Measurements from ENCODE around the gene NEGR1.

Gene NEGR1

GRCh38 chr1:71587961-71588360, 694.4 kb downstream of the NEGR1 start:
- no peaks in the 10 kb centered on the region for H3K27me3 ChIP-seq (ENCODE audit: insufficient read depth, low read depth)
- H3K79me2 ChIP-seq (ENCODE audit: insufficient read depth, low read depth): no peaks in the 10 kb centered on the region
- H4K20me1 ChIP-seq (ENCODE audit: insufficient read depth): no peaks in the 10 kb centered on the region

GRCh38 chr1:71586030-71586429, 696.3 kb downstream of the NEGR1 start:
- Histone ChIP-seq H2AFZ (ENCODE audit: low read depth) (no peak overlapping the region), H3K36me3 (ENCODE audit: insufficient read depth) (no peaks in the 10 kb centered on the region), H3K79me2 (ENCODE audit: insufficient read depth, low read depth) (no peaks in the 10 kb centered on the region), H3K4me1 (ENCODE audit: low read depth, poor library complexity, severe bottlenecking) (no peaks in the 10 kb centered on the region), H3K4me2 (no peak overlapping the region), H3K27me3 (ENCODE audit: insufficient read depth, low read depth) (no peaks in the 10 kb centered on the region), H3K27ac (no peak overlapping the region), H4K20me1 (ENCODE audit: insufficient read depth) (no peaks in the 10 kb centered on the region), H3K4me3 (IDR thresholded peaks at IDR 0.05; ENCODE audit: insufficient read depth, low read depth, low read length) (no peak overlapping the region), H3K9ac (no peak overlapping the region)
- TF ChIP-seq CTCF (conservative IDR thresholded peaks at IDR 0.05; ENCODE audit: low read depth, low read length): no peak

More at GRCh38 chr1:71587961-71588360, 694.4 kb downstream of the NEGR1 start:
- no peak overlapping the region for H3K27ac ChIP-seq
- H3K36me3 ChIP-seq (ENCODE audit: insufficient read depth): no peaks in the 10 kb centered on the region
- no peak overlapping the region for H3K4me2 ChIP-seq
- no peak overlapping the region for H3K9ac ChIP-seq
- no peak for TF ChIP-seq CTCF (conservative IDR thresholded peaks at IDR 0.05; ENCODE audit: low read depth, low read length)
- no peak overlapping the region for H2AFZ ChIP-seq (ENCODE audit: low read depth)
- no peaks in the 10 kb centered on the region for H3K4me1 ChIP-seq (ENCODE audit: low read depth, poor library complexity, severe bottlenecking)
- no peak overlapping the region for H3K4me3 ChIP-seq (IDR thresholded peaks at IDR 0.05; ENCODE audit: insufficient read depth, low read depth, low read length)

- Histone ChIP-seq H3K27ac (no peak overlapping the region), H3K36me3 (ENCODE audit: insufficient read depth) (no peaks in the 10 kb centered on the region), H3K27me3 (ENCODE audit: insufficient read depth, low read depth) (no peaks in the 10 kb centered on the region), H3K4me1 (ENCODE audit: low read depth, poor library complexity, severe bottlenecking) (no peaks in the 10 kb centered on the region), H3K79me2 (ENCODE audit: insufficient read depth, low read depth) (no peaks in the 10 kb centered on the region), H3K4me3 (IDR thresholded peaks at IDR 0.05; ENCODE audit: insufficient read depth, low read depth, low read length) (no peak overlapping the region), H3K4me2 (no peak overlapping the region), H2AFZ (ENCODE audit: low read depth) (no peak overlapping the region), H4K20me1 (ENCODE audit: insufficient read depth) (no peaks in the 10 kb centered on the region), H3K9ac (no peak overlapping the region)
- TF ChIP-seq CTCF (conservative IDR thresholded peaks at IDR 0.05; ENCODE audit: low read depth, low read length): no peak
Measured at GRCh38 chr1:71583756-71584155, 698.6 kb downstream of the NEGR1 start.

DNA sequence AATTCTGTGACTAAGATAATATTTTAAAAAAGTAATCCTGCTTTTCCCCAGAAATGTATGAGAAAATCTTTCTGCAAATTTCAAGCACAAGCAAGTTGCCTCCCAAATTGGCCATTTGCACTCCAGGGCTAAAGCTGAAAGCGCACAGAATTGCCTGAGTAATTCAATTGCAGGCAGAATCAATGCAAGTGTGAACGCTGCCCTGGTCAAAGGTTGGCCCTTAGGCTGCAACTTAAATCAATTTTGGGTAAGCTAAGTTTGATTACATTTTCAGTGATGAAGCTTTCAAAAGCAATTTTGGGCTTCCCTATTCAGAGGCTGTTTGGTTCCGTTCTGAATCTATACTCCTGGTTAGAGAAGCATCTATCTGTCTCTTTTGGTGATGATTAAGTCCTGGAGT, 699.7 kb downstream of the NEGR1 start:
- Histone ChIP-seq H3K27me3 (ENCODE audit: insufficient read depth, low read depth) (no peaks in the 10 kb centered on the region), H2AFZ (ENCODE audit: low read depth) (no peak overlapping the region), H3K9ac (no peak overlapping the region), H3K27ac (no peak overlapping the region), H3K4me1 (ENCODE audit: low read depth, poor library complexity, severe bottlenecking) (no peaks in the 10 kb centered on the region), H3K4me2 (no peak overlapping the region), H4K20me1 (ENCODE audit: insufficient read depth) (no peaks in the 10 kb centered on the region), H3K4me3 (IDR thresholded peaks at IDR 0.05; ENCODE audit: insufficient read depth, low read depth, low read length) (no peak overlapping the region), H3K36me3 (ENCODE audit: insufficient read depth) (no peaks in the 10 kb centered on the region), H3K79me2 (ENCODE audit: insufficient read depth, low read depth) (no peaks in the 10 kb centered on the region)
- no peak for TF ChIP-seq CTCF (conservative IDR thresholded peaks at IDR 0.05; ENCODE audit: low read depth, low read length)

Measured in KMS-11 (cell line).